GM12873 (cell line): ENCODE results near the gene BTBD17.

Source experiments
- CTCF ChIP-seq: IDR thresholded peaks from 2 replicates; pipeline ENCODE4 v1.5.1; 2012; ENCODE audit warnings: low read depth, mild to moderate bottlenecking, moderate library complexity, low read length, control low read depth; ENCODE audit not compliant: insufficient read depth; ENCODE audit errors: missing control alignments

The BTBD17 gene

GRCh38 chr17:74347646-74348045 lies 14.0 kb downstream of the BTBD17 start:
- no peak for TF ChIP-seq CTCF

GRCh38 chr17:74345433-74346241 lies 16.0 kb downstream of the BTBD17 start:
- TF ChIP-seq CTCF: no peak

- TF ChIP-seq CTCF: no peak
Measured at GRCh38 chr17:74344658-74345057, 17.0 kb downstream of the BTBD17 start.

GRCh38 chr17:74343526-74344284 lies 18.0 kb downstream of the BTBD17 start:
- no peak for TF ChIP-seq CTCF

DNA sequence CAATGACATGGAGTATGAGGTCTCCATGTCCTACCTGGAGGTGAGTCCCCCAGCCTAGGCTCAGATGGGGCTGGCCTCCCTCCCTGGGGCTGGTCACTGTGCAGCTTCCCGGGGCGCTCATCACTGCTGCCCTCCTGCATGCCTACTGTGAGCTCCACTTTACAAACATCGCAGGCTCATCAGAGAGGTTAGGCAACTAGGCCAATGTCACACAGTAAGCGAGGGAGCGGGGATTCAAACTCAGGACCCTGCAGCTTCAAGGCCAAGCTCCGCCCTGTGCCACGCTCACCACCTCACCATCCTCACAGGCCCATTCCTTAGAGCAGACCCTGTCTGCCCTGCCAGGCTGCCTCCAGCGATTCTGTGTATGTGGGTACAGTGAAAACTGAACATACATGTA lies 18.5 kb downstream of the BTBD17 start:
- no peak for TF ChIP-seq CTCF

GRCh38 chr17:74342224-74342623 lies 19.4 kb downstream of the BTBD17 start:
- TF ChIP-seq CTCF: no peak

DNA sequence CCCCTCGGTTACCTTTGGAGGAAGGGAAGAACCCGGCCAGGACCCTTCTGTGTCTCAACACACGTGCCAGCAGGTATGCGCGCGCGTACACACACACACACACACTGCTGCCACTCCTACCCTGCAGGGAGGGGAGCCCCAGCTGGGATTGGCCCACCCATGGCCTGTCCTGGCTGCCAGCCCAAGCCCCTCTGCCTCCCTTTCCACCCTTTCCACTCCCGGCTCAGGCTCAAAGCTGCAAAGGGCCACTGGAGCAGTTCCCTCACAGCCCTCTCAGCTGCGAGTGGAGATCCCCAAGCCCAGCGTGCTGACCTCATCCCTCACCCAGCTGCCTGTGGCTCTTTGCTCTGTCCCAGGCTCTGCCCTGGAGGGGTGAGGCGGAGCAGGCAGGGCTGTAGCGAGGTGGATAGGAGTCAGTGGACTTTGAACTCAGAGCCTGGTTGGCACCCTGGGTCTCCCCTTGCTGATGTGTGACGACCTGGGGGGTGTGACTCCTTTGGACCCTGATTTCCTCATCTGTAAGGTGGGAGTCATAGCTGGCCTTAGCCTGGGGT lies 21.1 kb downstream of the BTBD17 start:
- no peak for TF ChIP-seq CTCF
